ENCODE data around the gene CREBBP. TPM values are rescaled to one million over a fixed set of nuclear protein-coding genes. Genes with fewer than 3 reads are reported as not detected.

The CREBBP gene
- total RNA-seq, 1 donor from 2014 or later, result 106 TPM

DNA sequence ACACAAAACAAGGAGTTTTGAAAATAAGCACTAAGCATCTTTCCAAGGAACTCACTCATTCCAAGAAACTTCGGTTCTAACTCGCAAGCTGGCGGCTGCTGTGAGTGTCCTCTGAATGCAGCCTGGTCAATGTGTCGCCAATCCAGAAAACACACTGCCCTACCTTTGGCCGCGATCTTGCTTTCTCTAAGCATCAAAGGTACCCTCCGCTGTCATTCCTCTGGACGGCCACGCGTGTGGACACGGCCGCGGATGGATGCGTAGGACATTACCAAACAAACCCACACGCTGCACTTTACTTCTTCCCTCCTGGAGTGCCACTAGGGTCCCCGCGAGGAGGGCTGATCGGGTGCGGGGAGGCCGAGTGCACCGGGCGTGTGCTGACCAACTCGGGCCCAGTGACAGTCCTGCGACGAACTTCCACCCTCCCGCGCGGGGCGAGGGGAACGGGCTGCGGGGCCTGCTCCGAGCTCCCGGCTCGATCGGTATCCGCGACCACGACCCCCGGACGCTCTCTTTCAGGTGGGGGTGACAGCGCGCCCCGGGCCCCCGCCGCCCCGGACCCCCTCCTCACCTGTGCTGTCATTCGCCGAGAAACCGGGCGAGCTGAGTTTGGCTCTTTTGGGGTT, 1.1 kb downstream of the CREBBP start:
- no peak for DNase-seq

DNA sequence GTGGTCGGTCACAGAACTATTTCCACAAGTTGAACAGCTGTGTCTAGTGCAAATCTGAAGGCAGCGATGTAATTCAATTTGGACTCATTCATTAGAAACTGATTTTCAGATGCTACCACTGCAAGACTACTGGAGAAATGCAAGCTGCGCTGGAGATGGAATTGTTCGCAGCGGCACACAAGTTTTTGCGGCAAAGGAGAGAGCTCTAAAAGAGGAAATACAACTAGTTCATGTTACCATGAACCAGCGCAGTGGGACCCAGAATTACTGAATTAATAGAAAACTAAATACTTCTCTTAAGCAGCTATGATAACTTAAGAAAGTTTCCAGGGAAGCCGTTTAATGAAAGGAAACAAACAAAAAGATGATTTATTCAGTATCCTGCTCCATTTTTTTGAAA, 1.9 kb downstream of the CREBBP start:
- DNase-seq, result peak; percentile 58

DNA sequence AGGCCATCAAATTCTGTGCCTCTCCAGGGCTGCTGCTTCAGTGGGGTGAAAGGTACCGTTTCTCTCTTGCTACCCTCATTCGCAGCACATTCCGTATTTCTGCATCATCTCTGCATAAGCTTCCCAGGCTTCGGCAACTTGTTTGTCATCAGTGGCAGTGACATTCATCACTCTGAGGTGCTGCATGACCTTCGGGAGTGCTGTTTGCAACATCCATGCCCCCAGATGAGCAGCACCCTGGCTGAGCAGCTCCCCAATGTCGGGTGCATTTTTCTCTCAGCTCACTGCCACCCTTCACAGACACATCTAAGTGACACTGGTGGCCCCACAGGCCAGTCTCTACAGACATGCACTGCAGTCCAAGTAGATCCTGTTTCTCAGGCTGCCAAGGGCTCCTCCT, 3.8 kb downstream of the CREBBP start:
- DNase-seq, result no peak

DNA sequence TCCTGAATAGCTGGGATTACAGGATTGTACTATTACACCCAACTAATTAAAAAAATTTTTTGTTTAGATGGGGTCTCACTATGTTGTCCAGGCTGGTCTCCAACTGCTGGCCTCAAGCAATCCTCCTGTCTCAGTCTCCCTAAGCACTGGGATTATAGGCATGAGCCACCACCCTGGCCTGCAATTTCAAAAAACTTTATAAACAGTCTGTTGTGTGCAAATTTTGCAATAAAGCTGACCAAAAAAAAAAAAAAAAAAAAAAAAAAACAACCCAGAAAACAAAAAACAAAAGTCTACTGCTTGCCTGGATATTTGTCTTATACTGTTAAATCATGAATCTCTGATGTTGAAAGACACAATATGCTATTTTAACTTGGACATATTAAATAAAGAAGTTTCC, 4.4 kb downstream of the CREBBP start:
- no peak for DNase-seq

DNA sequence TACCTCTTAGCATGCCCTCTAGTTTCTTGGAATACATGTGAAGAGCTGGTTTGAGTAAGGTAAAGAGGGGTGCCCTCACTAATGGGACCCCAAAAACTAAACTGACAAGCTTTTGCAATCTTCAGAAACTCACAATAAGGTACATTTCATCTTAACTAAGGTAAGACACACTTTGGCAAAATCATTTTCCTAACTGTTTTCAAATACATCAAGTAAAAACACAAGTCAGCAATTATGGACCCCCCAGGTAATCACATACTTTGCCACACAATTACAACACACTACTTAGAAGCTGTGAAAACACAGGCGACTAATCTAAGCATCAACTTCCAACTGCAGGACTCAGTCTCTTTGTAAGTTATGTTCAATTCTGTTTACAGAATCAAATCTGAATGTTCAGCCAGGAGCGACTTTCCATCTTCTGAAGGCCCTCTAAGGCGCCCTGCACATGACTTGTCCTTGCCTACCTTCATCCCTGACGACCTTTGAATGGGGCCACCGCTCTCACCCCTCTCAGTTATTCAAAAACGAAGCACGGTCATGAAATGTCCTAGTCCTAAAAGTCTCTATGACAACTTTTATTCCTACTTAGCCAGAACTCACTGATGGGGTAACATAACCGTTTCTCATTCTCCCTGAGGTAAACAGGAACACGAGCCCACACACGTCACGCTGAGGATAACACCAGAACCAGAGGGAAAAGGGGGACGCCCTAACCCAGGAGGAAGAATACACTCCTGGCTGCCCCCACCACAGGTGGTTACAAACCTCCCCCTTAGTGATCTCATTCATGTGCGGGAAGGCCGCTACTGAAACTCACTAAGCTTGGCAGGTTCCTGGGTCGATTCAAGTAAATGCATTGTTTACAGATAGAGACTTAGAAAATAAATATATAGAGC, 5.5 kb downstream of the CREBBP start:
- no peak for DNase-seq

DNA sequence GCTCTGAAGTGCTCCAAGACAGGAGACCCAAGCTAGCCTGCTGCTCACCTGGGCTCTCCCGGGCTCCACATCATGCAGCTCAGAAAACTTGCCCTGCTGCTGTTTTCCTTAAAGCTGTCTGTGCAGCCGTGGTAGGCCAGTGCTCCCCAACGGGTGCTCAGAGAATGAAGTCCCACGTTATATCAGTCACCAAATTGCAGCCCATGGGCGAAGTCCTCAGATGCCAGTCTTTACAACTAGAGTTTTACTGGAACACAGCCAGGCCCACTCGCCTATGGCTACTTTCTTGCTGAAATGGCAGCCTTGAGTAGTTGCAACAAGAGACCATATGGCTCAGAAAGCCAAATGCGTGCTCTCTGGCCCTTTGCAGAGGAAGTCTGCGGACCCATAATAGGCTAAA, 6.3 kb downstream of the CREBBP start:
- no peak for DNase-seq

DNA sequence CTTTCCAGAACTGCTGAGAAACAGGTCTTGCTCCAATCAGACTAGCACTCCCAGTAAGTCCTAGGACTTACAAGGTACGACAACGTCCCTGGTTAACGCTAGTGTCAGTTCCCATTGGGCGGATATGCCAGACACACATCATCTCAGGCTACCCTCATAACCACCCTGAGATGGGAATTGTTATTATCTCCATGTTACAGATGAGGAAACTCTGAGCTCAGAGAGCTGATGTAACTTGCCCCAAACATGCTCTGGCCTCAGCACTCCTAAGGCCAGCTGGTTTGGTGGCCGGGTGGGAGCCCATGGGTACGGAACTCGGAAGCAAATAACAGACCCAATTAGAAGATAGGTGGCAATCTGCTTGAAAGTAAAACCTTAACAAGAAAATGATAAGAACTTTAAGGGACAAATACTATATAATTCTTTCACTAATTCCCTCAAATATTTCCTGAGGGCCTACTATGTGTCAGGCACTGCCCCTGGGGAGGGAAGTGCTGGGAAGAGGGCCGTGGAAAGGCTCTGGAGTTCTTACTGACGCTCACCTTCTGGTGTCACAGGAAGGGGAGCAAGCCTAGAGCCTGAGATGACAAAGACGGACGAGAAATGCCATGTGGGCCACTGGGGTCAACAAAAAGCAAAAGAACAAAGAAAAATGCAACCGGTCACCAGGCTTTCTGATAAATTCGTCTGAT, 6.9 kb downstream of the CREBBP start:
- no peak for DNase-seq

DNA sequence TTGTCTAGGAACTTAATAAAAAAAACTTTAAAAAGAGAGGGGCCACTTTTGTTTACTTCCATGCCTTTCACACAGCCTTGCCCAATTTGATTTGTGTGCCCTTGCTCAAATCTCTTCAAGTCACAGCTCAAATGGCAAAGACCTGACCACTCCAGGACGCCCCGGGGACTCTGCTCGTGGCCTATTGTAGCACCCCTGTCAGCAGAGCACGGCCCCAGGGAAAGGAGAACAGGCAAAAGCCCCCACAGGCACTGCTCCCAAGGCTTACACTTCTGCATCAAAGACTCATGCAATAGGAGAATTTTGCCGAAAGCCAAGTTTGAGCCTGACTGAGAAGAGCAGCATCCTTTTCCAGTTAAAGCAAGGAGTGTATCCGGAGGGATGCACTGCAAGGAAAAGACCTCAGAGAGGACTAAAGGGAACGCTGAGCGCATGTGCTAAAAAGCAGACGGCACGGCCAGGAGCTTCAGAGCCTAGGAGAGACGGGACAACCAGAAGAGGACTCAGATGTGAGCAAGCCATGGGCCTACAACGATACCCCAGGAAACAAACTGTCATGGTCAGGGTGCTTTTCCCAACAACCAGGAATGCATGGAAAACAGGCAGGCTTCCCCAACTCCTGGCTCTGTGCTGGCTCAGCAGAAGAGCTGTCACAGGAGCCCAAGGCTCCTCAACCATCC, 8.2 kb downstream of the CREBBP start:
- no peak for DNase-seq

DNA sequence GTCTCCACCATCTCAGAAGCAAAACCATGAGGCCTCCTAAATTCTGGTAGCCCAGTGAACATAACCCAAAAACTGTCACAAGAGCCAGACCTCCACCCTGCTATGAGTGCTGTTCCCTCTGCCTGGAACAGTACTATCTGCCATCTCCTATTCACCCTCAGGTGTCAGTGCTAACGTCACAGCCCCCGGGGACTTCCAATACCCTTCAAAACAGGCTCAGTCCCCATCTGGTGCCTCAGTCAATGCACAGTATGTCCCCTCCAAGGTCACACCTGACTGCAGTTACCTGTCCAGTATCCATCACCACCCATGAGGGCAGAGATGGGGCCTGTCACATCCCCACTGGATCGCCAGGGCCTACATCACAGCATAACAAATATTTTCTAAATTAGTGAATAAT, 11.5 kb downstream of the CREBBP start:
- no peak for DNase-seq

DNA sequence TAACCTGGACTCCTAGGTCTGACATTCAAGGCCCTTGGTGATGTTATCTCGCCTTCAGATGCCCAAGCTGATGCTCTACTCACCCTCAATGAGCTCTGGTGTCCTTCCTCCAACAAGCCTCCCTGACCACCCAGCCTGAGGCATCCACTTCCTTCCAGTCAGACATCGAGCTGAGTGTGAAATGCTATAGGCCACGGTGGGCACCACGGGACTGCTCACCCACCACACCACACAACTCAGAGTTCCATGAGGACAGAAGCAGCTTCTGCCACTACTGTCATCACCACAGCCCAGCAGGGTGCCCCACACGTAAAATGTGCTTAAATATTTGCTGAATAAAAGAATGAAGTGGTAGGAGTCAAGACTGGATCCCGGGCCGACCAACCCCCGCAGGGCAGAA, 12.0 kb downstream of the CREBBP start:
- no peak for DNase-seq

DNA sequence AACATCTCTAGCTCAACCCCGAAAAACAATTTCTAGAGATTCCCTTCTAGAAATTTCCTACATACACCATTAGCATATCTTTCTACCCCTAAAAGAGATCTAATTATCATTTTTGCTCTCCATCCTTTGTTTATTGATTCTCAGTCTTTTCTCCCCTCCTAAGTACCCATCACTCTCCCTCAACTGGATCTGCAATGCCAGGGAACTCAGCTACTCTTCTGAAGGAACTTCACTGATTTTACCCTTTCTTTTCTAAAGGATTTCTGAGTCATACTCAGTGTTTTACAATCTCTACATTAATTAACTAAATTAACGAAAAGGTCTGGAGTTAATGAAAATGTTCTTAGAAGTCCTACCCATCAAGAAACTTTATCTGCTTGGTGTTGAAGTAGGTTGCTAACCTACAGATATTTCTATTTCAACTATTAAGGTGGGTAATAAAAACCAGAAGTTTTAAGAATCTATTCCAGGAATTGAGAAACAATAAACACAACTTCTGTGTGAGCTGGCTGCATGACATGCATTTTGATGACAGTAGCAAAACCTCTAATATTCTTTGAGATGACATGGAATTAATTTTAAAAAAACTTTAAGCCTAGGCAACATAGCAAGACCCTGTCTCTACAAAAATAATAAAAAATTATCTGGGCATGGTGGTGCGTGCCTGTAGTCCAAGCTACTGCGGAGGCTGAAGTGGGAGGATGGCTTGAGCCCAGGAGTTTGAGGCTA, 13.6 kb downstream of the CREBBP start:
- no peak for DNase-seq

DNA sequence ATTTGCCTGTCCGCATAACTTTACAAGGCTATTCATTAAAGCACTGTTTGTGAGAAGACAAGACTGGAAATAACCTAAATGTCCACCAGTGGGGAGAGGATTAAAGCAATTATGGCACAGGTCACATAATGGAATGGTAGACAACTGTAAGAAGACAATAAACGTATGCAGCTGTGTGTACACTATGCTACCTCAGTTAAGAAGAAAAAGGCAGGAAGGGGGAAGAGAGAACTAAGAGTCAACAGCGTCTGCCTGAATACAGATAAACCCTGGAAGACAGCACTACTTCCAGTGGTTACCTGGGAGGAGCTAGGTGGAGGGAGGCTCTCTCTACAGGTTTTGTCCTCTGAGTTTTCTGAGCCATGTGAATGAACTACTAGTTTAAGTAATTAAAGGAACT, 15.3 kb downstream of the CREBBP start:
- no peak for DNase-seq

DNA sequence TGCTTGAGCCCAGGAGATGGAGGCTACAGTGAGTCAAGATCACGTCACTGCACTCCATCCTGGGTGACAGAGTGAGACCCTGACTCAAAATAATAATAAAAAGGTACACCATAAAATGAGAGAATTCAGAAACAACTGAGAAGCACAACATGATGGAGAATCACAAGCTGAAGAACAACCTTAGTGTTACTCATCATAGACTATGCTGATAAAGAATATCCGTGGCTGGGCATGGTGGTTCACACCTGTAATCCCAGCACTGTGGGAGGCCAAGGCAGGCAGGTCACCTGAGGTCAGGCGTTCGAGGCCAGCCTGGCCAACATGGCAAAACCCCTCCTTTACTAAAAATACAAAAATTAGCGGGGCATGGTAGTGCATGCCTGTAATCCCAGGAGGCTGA, 16.0 kb downstream of the CREBBP start:
- DNase-seq, result no peak

DNA sequence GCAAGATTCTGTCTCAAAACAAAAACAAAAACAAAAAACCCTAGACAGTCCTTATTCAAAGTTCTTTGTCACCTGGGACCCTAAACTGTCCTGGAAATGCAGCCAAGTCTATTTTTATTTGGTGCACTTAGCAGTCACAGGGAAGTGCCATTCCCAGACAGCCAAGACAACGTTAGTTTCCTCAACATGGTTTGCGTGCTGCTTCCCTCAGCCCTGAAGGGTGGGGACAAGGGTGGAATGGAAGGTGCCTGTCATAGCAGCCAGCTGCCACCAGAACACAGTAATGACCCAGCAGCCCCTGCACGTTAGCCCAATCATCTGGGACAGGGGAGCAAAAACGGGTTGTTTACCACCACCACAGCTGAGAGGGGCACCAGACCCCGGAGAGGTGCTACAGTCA, 16.9 kb downstream of the CREBBP start:
- no peak for DNase-seq

DNA sequence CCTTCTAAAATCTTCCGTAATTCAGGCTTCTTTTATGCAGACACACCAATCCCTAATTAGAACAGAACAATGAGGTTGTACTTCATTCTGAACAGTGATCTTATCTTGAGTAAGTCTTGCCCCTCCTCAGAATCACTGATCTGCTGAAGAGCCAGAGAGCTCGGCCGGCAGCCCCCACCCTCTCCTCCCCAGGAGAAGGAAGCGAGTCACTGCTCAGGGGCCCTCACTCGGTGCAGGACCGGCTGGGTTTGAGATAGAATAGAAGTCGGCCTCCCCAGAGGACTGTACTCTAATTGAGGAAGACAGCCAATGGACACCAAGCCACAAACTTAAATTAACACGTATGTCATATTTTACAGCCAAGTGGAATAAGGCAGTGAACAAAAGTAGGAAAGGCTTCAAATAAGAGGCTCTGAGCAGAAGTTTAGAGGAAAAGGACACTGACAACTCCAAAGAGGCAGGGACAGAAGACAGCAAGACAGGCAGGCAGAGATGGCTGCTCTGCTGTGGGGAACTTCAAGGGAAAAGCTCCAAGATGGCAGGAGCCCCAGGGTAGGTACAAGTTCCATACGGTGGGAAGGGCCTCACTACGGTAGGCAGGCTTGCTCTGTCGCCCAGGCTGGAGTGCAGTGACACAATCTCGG, 18.6 kb downstream of the CREBBP start:
- DNase-seq, result no peak

DNA sequence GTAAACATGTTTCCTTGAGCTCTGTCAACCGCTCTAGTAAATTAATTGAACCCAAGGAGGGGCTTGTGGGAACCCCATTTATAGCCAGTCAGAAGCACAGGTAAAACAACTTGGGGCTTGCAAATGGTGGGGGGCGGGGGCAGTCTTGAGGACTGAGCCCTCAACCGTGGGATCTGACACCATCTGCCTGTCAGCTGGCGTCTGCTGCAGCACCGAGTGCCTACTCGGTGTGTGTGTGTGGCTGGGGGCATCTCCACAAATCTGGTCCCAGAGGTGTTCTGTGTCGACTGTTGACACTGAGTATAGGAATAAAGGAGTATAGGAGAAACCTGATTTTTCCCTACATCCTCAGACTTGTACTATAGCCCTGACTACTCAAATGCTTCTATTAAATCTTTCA, 20.6 kb downstream of the CREBBP start:
- no peak for DNase-seq

DNA sequence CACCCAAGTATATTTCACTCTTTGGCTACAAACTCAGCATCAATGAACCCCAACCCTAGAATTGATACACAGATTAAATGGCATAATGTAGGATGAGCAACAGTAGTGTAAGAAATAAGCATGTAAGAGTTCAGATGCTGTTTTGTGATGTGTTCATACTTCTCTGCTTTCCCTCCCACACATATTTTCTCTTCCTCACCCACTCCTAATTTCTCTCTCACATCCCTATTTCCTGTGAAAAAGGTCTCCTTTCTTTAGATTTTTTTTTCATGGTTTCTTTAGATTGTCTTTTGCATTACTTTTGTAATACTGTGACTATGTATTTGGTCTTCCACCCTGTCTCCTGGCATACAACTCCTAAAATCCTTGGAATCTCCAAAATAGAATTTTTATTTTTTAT, 21.7 kb downstream of the CREBBP start:
- no peak for DNase-seq

DNA sequence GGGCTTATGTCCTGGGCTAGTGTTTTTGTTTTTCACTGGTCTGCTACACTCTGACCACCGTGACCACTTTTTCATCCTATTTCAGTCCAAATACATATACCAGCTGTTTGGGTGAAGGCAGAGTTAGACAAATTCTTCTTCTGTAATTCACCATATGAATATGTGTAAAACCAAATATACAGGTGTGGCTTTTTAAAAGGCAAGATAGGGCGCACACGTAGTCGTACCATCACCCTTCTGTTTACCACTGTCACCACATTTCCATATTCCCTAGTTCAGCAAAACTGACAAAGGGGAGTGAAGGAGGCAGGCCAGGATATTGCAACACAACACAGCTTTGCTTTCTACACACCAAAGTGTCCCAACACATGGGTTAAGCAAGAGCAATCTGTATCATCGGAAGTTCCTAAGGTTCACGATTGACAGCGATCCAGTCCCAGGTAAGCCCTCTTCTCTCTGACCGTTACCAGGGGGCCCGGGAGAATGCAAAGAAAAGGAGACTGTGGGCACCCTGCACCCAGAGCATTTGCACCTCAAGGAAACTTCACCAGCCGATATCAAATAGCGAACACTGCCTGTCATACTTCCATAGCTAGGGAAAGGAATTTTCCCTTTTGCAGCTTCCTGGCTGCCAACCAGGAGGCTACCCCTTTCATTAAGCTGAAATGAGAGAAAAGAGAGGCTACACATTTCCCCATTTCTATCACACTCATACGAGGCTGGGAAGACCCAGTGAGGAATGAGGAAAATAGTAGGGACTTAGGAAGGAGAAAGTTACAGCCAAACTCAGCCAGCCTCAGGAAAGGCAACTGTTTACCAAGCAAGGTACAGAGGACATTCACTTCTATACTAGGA, 23.1 kb downstream of the CREBBP start:
- no peak for DNase-seq

DNA sequence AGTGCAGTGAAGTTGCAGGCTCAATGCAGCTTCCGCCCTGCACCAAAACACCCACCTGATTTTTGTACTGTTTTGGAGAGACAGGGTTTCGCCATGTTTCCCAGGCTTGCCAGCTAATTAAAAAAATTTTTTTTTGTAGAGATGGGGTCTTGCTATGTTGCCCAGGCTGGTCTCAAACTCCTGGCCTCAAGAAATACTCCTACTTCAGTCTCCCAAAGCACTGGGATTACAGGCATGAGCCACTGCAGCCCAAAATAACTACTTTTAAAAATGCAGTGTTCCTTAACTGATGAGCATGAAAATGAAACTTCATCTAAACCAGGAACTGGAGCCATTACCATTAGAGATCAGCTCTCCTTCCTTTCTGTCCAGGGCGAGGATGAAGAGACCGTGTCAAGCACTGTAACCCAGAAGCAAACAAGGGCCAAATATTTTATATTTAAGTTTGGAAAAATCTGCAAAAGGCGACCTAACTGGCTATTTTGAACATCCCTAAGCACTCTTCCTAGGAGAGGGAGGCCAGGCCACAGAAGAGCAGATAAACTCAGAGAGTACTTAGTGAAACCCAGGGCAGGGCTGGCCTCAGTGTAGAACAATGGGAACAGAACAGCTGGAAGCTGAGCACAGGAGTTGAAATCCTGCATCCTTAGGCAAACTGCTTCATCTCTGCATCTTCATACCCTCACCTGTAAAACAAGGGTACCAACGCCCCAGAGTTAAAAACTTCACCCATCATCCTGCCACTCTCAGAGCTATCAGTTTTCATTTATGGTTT, 24.0 kb downstream of the CREBBP start:
- no peak for DNase-seq
